ENCODE measurements around the gene SCRT2. TPM values are rescaled to one million over a fixed set of nuclear protein-coding genes. Genes with fewer than 3 reads are reported as not detected.
"Not testable (repeated sequence)": the region's sequence is repeated elsewhere in the genome, so short reads cannot be mapped to it uniquely, and the experiment has no call there.

The SCRT2 gene
- total RNA-seq, 4 donors from 2014 or later, result not detected

GRCh38 chr20:645318-646106 lies 30.1 kb downstream of the SCRT2 start:
- Histone ChIP-seq H3K27me3 (peaks cover 9% of the 10 kb centered on the region), H3K4me1 (peaks cover 5% of the 10 kb centered on the region), H3K27ac (no peak overlapping the region), H3K36me3 (peaks cover 29% of the 10 kb centered on the region), H3K9me3 (no peaks in the 10 kb centered on the region), H3K4me3 (no peak overlapping the region)
- TF ChIP-seq EP300 (IDR thresholded peaks at IDR 0.05) (no peak), CTCF (IDR thresholded peaks at IDR 0.05) (peak; percentile 67 to 94)
- WGBS, result 19% methylated on average over 19 of the region's 20 CpGs
- DNase-seq (ENCODE audit: low spot score in 2 of 2), result peak in 1 of 2 donors; percentile 74

- no peak for DNase-seq (ENCODE audit: low spot score in 2 of 2)
- H3K27me3 ChIP-seq, result peaks cover 9% of the 10 kb centered on the region
- TF ChIP-seq POLR2AphosphoS5 (IDR thresholded peaks at IDR 0.05) (no peak), EP300 (IDR thresholded peaks at IDR 0.05) (no peak), CTCF (IDR thresholded peaks at IDR 0.05) (no peak), POLR2A (IDR thresholded peaks at IDR 0.05) (no peak)
- no peak overlapping the region for H3K4me3 ChIP-seq
- peaks cover 22% of the 10 kb centered on the region for H3K36me3 ChIP-seq
- H3K4me1 ChIP-seq, result peaks cover 5% of the 10 kb centered on the region
- WGBS, result 82% methylated on average over 11 of the region's 11 CpGs
- no peaks in the 10 kb centered on the region for H3K9me3 ChIP-seq
- no peak overlapping the region for H3K27ac ChIP-seq
Observed at GRCh38 chr20:644692-645317, 30.8 kb downstream of the SCRT2 start.

- peak overlapping the region; percentile 36 for H3K4me3 ChIP-seq
- DNase-seq (ENCODE audit: low spot score in 2 of 2), result no peak
- peaks cover 9% of the 10 kb centered on the region for H3K27me3 ChIP-seq
- H3K9me3 ChIP-seq, result no peaks in the 10 kb centered on the region
- H3K4me1 ChIP-seq, result peaks cover 5% of the 10 kb centered on the region
- TF ChIP-seq CTCF (IDR thresholded peaks at IDR 0.05), result no peak
- no peak for TF ChIP-seq POLR2AphosphoS5 (IDR thresholded peaks at IDR 0.05)
- no peak for TF ChIP-seq POLR2A (IDR thresholded peaks at IDR 0.05)
- TF ChIP-seq EP300 (IDR thresholded peaks at IDR 0.05), result no peak
- H3K27ac ChIP-seq, result no peak overlapping the region
- WGBS, result no CpG with 5 or more reads among the region's 57 CpGs
- H3K36me3 ChIP-seq, result peaks cover 4% of the 10 kb centered on the region
Observed at GRCh38 chr20:642398-643174, 33.0 kb downstream of the SCRT2 start.

GRCh38 chr20:642013-642397 lies 33.6 kb downstream of the SCRT2 start:
- not testable (repeated sequence) for DNase-seq (ENCODE audit: low spot score in 2 of 2); H3K9me3 ChIP-seq; H3K27ac ChIP-seq; H3K4me1 ChIP-seq; H3K36me3 ChIP-seq; H3K27me3 ChIP-seq
- WGBS, result no CpG with 5 or more reads among the region's 13 CpGs
- H3K4me3 ChIP-seq, result peak overlapping the region; percentile 36

- Histone ChIP-seq H3K4me1 (peaks cover 5% of the 10 kb centered on the region), H3K27ac (no peak overlapping the region), H3K27me3 (peaks cover 9% of the 10 kb centered on the region), H3K4me3 (no peak overlapping the region), H3K36me3 (no peaks in the 10 kb centered on the region), H3K9me3 (no peaks in the 10 kb centered on the region)
- TF ChIP-seq POLR2AphosphoS5 (IDR thresholded peaks at IDR 0.05) (no peak), CTCF (IDR thresholded peaks at IDR 0.05) (no peak), POLR2A (IDR thresholded peaks at IDR 0.05) (no peak), EP300 (IDR thresholded peaks at IDR 0.05) (no peak)
- 46% methylated on average over 10 of the region's 12 CpGs for WGBS
- no peak for DNase-seq (ENCODE audit: low spot score in 2 of 2)
Observed at GRCh38 chr20:641516-641875, 34.1 kb downstream of the SCRT2 start.
